ENCODE measurements around the gene TECTB. TPM values are rescaled to one million over a fixed set of nuclear protein-coding genes. Genes with fewer than 3 reads are reported as not detected.

The TECTB gene
- total RNA-seq, 2 donors from 2014 or later, result not detected

DNA sequence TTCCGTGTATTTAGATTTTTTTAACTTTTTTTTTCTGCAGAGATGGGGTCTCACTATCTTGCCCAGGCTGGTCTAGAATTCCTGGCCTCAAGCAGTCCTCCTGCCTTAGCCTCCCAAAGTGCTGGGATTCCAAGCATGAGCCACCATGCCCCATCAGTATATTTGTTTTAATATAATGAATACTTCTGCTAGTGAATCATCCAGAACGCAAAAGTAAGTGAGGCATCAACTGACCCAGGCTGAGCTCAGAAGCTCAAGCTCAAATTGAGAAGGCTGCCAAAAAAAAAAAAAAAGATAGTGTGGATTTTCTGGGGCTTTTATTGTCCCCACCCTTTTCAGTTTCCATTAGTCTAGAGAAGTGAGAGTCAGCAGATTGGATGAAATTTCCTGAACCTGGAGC lies 39.0 kb upstream of the TECTB start:
- Mint-ChIP-seq H3K27me3 (ENCODE audit: insufficient read depth) (peaks cover 3% of the 10 kb centered on the region), H3K9me3 (peaks cover 13% of the 10 kb centered on the region), H3K4me1 (no peaks in the 10 kb centered on the region), H3K27ac (no peak overlapping the region), H3K36me3 (ENCODE audit: low read depth) (no peaks in the 10 kb centered on the region), H3K4me3 (no peak overlapping the region)
- TF ChIP-seq, protein P1, sequence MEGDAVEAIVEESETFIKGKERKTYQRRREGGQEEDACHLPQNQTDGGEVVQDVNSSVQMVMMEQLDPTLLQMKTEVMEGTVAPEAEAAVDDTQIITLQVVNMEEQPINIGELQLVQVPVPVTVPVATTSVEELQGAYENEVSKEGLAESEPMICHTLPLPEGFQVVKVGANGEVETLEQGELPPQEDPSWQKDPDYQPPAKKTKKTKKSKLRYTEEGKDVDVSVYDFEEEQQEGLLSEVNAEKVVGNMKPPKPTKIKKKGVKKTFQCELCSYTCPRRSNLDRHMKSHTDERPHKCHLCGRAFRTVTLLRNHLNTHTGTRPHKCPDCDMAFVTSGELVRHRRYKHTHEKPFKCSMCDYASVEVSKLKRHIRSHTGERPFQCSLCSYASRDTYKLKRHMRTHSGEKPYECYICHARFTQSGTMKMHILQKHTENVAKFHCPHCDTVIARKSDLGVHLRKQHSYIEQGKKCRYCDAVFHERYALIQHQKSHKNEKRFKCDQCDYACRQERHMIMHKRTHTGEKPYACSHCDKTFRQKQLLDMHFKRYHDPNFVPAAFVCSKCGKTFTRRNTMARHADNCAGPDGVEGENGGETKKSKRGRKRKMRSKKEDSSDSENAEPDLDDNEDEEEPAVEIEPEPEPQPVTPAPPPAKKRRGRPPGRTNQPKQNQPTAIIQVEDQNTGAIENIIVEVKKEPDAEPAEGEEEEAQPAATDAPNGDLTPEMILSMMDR (conservative IDR thresholded peaks at IDR 0.05), result no peak
- no peak for DNase-seq
- no peak overlapping the region for H3K4me3 ChIP-seq (ENCODE audit: low read length)
- peaks cover 18% of the 10 kb centered on the region for H3K9me3 ChIP-seq (ENCODE audit: control insufficient read depth, low read length)
- no peak overlapping the region for H3K9ac ChIP-seq (ENCODE audit: extremely low read depth, low read length, poor library complexity, severe bottlenecking)
- H3K4me1 ChIP-seq (ENCODE audit: control insufficient read depth, insufficient read depth, low read length), result no peaks in the 10 kb centered on the region
- no peak overlapping the region for H3K27ac ChIP-seq (ENCODE audit: low read depth, low read length)
- no peaks in the 10 kb centered on the region for H3K27me3 ChIP-seq (ENCODE audit: control insufficient read depth, insufficient read depth, low read length, poor library complexity, severe bottlenecking)
- H3K36me3 ChIP-seq (ENCODE audit: control insufficient read depth, insufficient read depth, low read length), result no peaks in the 10 kb centered on the region
- WGBS, 2 experiments (ENCODE audit: insufficient coverage in 1 of 2, insufficient read length in 1 of 2), result 60 to 100% methylated on average over 1 to 2 of the region's 2 CpGs

GRCh38 chr10:112247791-112248190 lies 35.4 kb upstream of the TECTB start:
- no peak overlapping the region for H3K27ac Mint-ChIP-seq
- no peak overlapping the region for H3K27ac ChIP-seq (ENCODE audit: low read depth, low read length)
- H3K4me3 ChIP-seq (ENCODE audit: low read length), result no peak overlapping the region
- no peaks in the 10 kb centered on the region for H3K4me1 ChIP-seq (ENCODE audit: control insufficient read depth, insufficient read depth, low read length)
- H3K36me3 ChIP-seq (ENCODE audit: control insufficient read depth, insufficient read depth, low read length), result no peaks in the 10 kb centered on the region
- H3K9ac ChIP-seq (ENCODE audit: extremely low read depth, low read length, poor library complexity, severe bottlenecking), result no peak overlapping the region
- H3K27me3 ChIP-seq (ENCODE audit: control insufficient read depth, insufficient read depth, low read length, poor library complexity, severe bottlenecking), result no peaks in the 10 kb centered on the region
- peaks cover 43% of the 10 kb centered on the region for H3K9me3 Mint-ChIP-seq
- no peak for DNase-seq
- H3K36me3 Mint-ChIP-seq (ENCODE audit: low read depth), result peaks cover 3% of the 10 kb centered on the region
- no peak overlapping the region for H3K4me3 Mint-ChIP-seq
- peaks cover 19% of the 10 kb centered on the region for H3K9me3 ChIP-seq (ENCODE audit: control insufficient read depth, low read length)
- 86 to 100% methylated on average over 1 to 2 of the region's 2 CpGs for WGBS, 2 experiments (ENCODE audit: insufficient coverage in 1 of 2, insufficient read length in 1 of 2)
- TF ChIP-seq, protein P1 (conservative IDR thresholded peaks at IDR 0.05), result no peak
- peaks cover 3% of the 10 kb centered on the region for H3K27me3 Mint-ChIP-seq (ENCODE audit: insufficient read depth)
- H3K4me1 Mint-ChIP-seq, result no peaks in the 10 kb centered on the region

- 85 to 100% methylated on average over 1 to 2 of the region's 2 CpGs for WGBS, 2 experiments (ENCODE audit: insufficient coverage in 1 of 2, insufficient read length in 1 of 2)
- peaks cover 3% of the 10 kb centered on the region for H3K36me3 Mint-ChIP-seq (ENCODE audit: low read depth)
Measured at GRCh38 chr10:112248584-112249295, 34.5 kb upstream of the TECTB start.

More at GRCh38 chr10:112248584-112249295, 34.5 kb upstream of the TECTB start:
- Histone ChIP-seq H3K27ac (ENCODE audit: low read depth, low read length) (no peak overlapping the region), H3K27me3 (ENCODE audit: control insufficient read depth, insufficient read depth, low read length, poor library complexity, severe bottlenecking) (no peaks in the 10 kb centered on the region), H3K36me3 (ENCODE audit: control insufficient read depth, insufficient read depth, low read length) (no peaks in the 10 kb centered on the region), H3K4me3 (ENCODE audit: low read length) (no peak overlapping the region), H3K4me1 (ENCODE audit: control insufficient read depth, insufficient read depth, low read length) (no peaks in the 10 kb centered on the region), H3K9me3 (ENCODE audit: control insufficient read depth, low read length) (peaks cover 19% of the 10 kb centered on the region), H3K9ac (ENCODE audit: extremely low read depth, low read length, poor library complexity, severe bottlenecking) (no peak overlapping the region)
- Mint-ChIP-seq H3K4me3 (no peak overlapping the region), H3K27ac (no peak overlapping the region), H3K27me3 (ENCODE audit: insufficient read depth) (peaks cover 5% of the 10 kb centered on the region), H3K9me3 (peaks cover 45% of the 10 kb centered on the region), H3K4me1 (no peaks in the 10 kb centered on the region)
- TF ChIP-seq, protein P1 (conservative IDR thresholded peaks at IDR 0.05), result no peak
- DNase-seq, result no peak

Measured in endodermal cell (in vitro differentiated cells).